Dermis blood vessel endothelial cell (primary cell): ENCODE measurements around the gene RANBP3. TPM values are rescaled to one million over a fixed set of nuclear protein-coding genes. Genes with fewer than 3 reads are reported as not detected.
"Not testable (repeated sequence)": the region's sequence is repeated elsewhere in the genome, so short reads cannot be mapped to it uniquely, and the experiment has no call there.

Source experiments
- DNase-seq: peaks from one replicate; pipeline ENCODE4 v3.0.0; 2010
- total RNA-seq: library from RNA; depleted of rRNA; stranded (reverse); fragments of >200 nt; gene quantifications from 2 replicates; pipeline ENCODE4 v1.2.3, GENCODE V29; 2014

The RANBP3 gene
- total RNA-seq, 1 donor from 2014 or later, result 39.0 TPM

GRCh38 chr19:5963259-5963658, 14.7 kb downstream of the RANBP3 start:
- DNase-seq, result not testable (repeated sequence)

- peak; percentile 79 for DNase-seq
These were observed 15.7 kb downstream of the RANBP3 start for GRCh38 chr19:5961969-5962945.

GRCh38 chr19:5961641-5961968, 16.3 kb downstream of the RANBP3 start:
- DNase-seq, result not testable (repeated sequence)

- no peak for DNase-seq
These were observed 17.6 kb downstream of the RANBP3 start for GRCh38 chr19:5960005-5961001.

GRCh38 chr19:5959260-5960004, 18.5 kb downstream of the RANBP3 start:
- no peak for DNase-seq

- no peak for DNase-seq
These were observed 19.2 kb downstream of the RANBP3 start for GRCh38 chr19:5958851-5959122.

GRCh38 chr19:5958074-5958850, 19.7 kb downstream of the RANBP3 start:
- DNase-seq, result no peak

- DNase-seq, result no peak
These were observed 20.8 kb downstream of the RANBP3 start for GRCh38 chr19:5957170-5957569.

GRCh38 chr19:5956728-5957127, 21.2 kb downstream of the RANBP3 start:
- DNase-seq, result no peak

- DNase-seq, result no peak
These were observed 21.6 kb downstream of the RANBP3 start for GRCh38 chr19:5956323-5956722.

- DNase-seq, result no peak
These were observed 22.4 kb downstream of the RANBP3 start for GRCh38 chr19:5955636-5955935.

- no peak for DNase-seq
These were observed 23.6 kb downstream of the RANBP3 start for GRCh38 chr19:5954293-5954692.

GRCh38 chr19:5953680-5954213, 24.2 kb downstream of the RANBP3 start:
- DNase-seq, result peak; percentile 33

GRCh38 chr19:5953030-5953589, 24.8 kb downstream of the RANBP3 start:
- peak; percentile 53 for DNase-seq

- DNase-seq, result peak; percentile 41
These were observed 25.5 kb downstream of the RANBP3 start for GRCh38 chr19:5952193-5953029.

GRCh38 chr19:5951338-5951861, 26.5 kb downstream of the RANBP3 start:
- peak; percentile 28 for DNase-seq

GRCh38 chr19:5950741-5951140, 27.2 kb downstream of the RANBP3 start:
- no peak for DNase-seq

GRCh38 chr19:5949792-5950305, 28.1 kb downstream of the RANBP3 start:
- DNase-seq, result no peak

GRCh38 chr19:5948752-5949564, 29.0 kb downstream of the RANBP3 start:
- DNase-seq, result no peak
